GM12875 (cell line): ENCODE results near the gene MAPKAPK5.
"Not testable (repeated sequence)": the region's sequence is repeated elsewhere in the genome, so short reads cannot be mapped to it uniquely, and the experiment has no call there.

Experiments
- H3K4me3 ChIP-seq: one replicate; pipeline ENCODE4 v1.5.1; 2011; ENCODE audit warnings: low read depth, low read length, control low read depth
- TF ChIP-seq, protein P1 (sequence below): IDR thresholded peaks from 2 replicates; pipeline ENCODE4 v1.5.1; 2011; ENCODE audit warnings: low read depth, mild to moderate bottlenecking, control low read depth, inconsistent platforms, low read length, moderate library complexity, borderline replicate concordance; ENCODE audit not compliant: insufficient read depth

Gene MAPKAPK5

DNA sequence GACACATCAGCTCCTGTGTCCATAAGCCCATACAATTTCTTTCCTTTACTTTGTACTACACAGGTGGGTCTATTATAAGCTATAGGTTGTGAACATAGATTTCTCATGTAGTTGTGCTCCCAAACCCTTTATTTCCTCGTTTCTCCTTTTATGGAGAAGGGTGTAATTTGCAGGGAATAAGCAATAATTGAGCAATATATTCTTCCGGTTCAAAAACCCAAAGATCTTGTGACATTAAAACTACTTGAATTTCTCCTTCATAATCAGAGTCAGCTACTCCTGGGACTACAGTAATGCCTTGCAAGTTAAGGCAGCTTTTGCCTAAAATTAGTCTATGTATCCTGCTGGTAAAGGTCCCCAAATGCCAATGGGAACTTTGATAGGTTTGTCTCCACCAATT is 19.1 kb upstream of the MAPKAPK5 start:
- H3K4me3 ChIP-seq, result no peak overlapping the region
- TF ChIP-seq, protein P1, sequence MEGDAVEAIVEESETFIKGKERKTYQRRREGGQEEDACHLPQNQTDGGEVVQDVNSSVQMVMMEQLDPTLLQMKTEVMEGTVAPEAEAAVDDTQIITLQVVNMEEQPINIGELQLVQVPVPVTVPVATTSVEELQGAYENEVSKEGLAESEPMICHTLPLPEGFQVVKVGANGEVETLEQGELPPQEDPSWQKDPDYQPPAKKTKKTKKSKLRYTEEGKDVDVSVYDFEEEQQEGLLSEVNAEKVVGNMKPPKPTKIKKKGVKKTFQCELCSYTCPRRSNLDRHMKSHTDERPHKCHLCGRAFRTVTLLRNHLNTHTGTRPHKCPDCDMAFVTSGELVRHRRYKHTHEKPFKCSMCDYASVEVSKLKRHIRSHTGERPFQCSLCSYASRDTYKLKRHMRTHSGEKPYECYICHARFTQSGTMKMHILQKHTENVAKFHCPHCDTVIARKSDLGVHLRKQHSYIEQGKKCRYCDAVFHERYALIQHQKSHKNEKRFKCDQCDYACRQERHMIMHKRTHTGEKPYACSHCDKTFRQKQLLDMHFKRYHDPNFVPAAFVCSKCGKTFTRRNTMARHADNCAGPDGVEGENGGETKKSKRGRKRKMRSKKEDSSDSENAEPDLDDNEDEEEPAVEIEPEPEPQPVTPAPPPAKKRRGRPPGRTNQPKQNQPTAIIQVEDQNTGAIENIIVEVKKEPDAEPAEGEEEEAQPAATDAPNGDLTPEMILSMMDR, result no peak

DNA sequence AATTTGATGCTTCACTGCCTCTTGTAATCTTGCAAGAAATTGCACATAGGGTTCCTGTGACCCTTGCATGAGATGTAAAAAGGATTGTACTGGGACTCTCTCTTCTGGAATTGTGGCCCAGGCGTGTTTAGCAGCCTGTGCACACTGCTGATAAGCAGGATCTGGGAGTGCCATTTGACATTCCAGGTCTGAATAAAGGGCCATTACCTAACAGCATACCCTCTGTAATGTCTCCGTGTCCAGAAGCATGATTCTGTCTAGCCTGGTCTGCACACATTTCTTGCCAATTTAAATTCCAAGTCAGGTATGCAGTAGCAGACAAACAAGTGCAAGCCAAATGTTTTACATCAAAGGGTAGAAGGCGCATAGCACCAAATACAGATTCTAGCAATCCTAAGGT is 18.1 kb upstream of the MAPKAPK5 start:
- TF ChIP-seq, protein P1, result no peak

DNA sequence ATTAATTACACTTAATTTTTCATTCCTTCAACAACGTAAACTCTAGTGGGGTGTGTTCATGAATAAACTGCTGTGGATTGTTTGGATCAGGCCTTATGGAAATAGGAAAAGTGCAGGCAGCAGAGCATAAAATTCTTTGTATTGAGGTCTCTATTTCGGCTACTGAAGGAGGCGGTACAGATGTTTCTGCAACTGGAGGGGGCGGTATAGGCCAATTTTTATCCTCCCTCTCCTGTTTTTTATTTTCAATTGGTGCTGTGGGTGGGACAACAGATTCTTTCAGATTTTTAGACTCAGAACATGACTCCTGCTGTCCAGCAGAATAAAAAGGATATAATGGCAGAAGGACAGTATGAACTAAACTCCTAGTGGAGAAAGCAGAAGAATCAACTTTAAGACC is 17.7 kb upstream of the MAPKAPK5 start:
- TF ChIP-seq, protein P1, result 0 out of 2 replicates have a peak, but pooled peaks have one; percentile 9
- not testable (repeated sequence) for H3K4me3 ChIP-seq

More for the DNA sequence above, 18.1 kb upstream of the MAPKAPK5 start:
- no peak overlapping the region for H3K4me3 ChIP-seq

DNA sequence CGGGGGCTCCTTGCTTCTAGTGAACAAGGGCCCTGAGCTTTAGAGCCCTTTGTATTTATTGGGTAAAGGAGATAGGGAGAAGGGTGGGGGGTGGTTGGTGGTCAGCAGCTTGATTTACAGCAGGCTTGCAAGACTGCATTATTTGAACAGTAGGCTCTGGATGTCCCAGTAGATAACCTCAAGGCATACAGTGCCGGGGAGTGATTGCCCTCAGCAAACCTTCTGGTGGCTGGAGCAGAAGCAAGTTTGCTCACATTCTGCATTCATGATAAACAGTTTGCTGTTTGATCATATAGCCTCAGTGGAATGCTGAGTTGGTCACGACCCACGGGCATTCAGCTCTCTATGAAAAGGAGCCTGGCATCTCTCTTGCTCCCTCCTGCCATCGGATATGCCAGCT is 16.5 kb upstream of the MAPKAPK5 start:
- H3K4me3 ChIP-seq, result no peak overlapping the region
- TF ChIP-seq, protein P1, result no peak

DNA sequence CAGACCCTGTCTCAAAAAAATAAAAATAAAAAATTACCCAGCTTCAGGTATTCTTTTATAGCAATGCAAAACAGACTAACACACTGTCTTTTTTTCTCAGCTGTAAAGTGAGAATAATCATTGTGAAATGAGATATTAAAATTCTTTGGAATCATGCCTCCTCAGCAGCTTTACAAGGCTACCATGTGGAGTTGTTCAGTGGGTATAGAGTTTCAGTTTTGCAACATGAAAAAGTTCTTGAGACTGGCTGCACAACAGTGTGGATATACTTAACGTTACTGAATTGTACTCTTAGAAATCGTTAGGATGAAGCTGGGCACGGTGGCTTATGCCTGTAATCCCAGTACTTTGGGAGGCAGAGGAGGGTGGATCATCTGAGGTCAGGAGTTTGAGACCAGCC is 15.7 kb upstream of the MAPKAPK5 start:
- no peak overlapping the region for H3K4me3 ChIP-seq
- TF ChIP-seq, protein P1, result no peak

DNA sequence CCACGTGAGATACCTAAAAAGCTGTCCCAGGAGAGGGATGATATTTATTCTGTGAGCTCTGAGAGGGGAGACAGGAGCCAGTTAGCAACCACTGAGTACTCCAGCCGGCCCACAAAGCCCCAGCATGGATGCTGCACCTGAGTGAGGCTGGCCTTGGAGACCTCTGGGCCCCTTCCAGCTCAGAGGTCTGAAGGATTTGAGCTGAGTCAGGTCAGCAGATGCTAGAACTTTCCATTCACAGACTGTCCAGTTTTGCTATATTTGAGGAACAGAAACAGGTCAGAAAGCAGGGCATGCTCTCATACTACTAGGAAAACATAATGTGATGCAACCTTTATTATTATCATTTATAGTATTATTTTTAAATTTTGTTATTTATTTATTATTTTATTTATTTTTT is 15.0 kb upstream of the MAPKAPK5 start:
- no peak overlapping the region for H3K4me3 ChIP-seq
- TF ChIP-seq, protein P1, result no peak

DNA sequence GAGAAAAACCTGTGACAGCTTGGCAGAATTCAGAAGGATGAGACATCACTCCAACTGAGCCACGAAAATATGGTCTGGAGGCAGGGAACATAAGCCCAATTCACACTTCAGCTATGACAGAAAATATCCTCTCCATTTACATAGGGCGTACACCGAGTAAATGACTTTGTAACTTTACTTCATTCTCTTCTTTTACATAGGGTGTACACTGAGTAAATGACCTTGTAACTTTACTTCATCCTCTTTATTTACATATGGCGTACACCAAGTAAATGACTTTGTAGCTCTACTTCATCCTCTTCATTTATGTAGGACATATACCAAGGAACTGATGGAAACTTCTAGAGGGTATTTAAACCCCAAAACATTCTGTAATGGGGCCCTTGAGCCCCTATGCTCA is 14.1 kb upstream of the MAPKAPK5 start:
- H3K4me3 ChIP-seq, result no peak overlapping the region
- TF ChIP-seq, protein P1, result no peak
